Right lobe of liver (tissue), 6 donors: ENCODE measurements around the gene TOMM20L. TPM values are rescaled to one million over a fixed set of nuclear protein-coding genes. Genes with fewer than 3 reads are reported as not detected.

ENCODE experiments used
- ATAC-seq, 4 donors: fragments of 200-7000 bp; cut with Tn5 transposase; one replicate each; pipeline ENCODE4 v1.9.1; 2020; ENCODE audit warnings: mild to moderate bottlenecking in 4 of 4, moderate library complexity in 4 of 4
- DNase-seq, 3 donors: peaks; one replicate each; pipeline ENCODE4 v3.0.0-alpha.2; 2020
- H3K27ac ChIP-seq, 3 donors: fragments of 200-600 bp; one replicate each; pipeline ENCODE4 v1.8.0; 2022
- H3K27me3 ChIP-seq, 2 donors: fragments of 200-600 bp; one replicate each; pipeline ENCODE4 v1.8.0; 2022
- H3K36me3 ChIP-seq, 4 donors: fragments of 200-600 bp; sonication (generic) in 1 of 4; one replicate each; pipeline versions ENCODE4 v1.5.1 to v1.8.0; 2017 to 2022; ENCODE audit warnings: control low read depth in 1 of 4
- H3K4me1 ChIP-seq, 4 donors: fragments of 200-600 bp; sonication (generic) in 1 of 4; one replicate each; pipeline versions ENCODE4 v1.5.1 to v1.8.0; 2017 to 2022; ENCODE audit warnings: control low read depth in 1 of 4
- H3K4me3 ChIP-seq, 3 donors: fragments of 200-600 bp; one replicate each; pipeline ENCODE4 v1.8.0; 2022
- H3K9me3 ChIP-seq, 4 donors: fragments of 200-600 bp; sonication (generic) in 1 of 4; one replicate each; pipeline versions ENCODE4 v1.5.1 to v1.8.0; 2017 to 2022; ENCODE audit warnings: control low read depth in 1 of 4
- POLR2A ChIP-seq: fragments of 450-650 bp; IDR thresholded peaks from one replicate; pipeline ENCODE4 v1.6.1; 2017; ENCODE audit warnings: antibody characterized with exemption, mild to moderate bottlenecking
- WGBS: methylation state at CpG from one replicate; pipeline ENCODE4 v1.1.6; 2018; ENCODE audit warnings: low coverage, low lambda C conversion rate; ENCODE audit not compliant: insufficient coverage; ENCODE audit errors: missing lambda C conversion rate; 5-methylcytosine and 5-hydroxymethylcytosine counted together
- intact Hi-C, 2 donors: fragments of 100-400 bp; cut with DNase I; formaldehyde crosslinking; loops; one replicate each; pipeline versions ENCODE4 v1.11.2 to v1.14.1; 2022
- total RNA-seq, 6 experiments: library from RNA; depleted of rRNA in 2 of 6; stranded (reverse); fragments of >200 nt in 2 of 6; fragmentation: NEBNext Ultra II Directional in 3 of 6; extraction: Animal tissue kit (Norgen Biotek cat#: 25700) in 3 of 6; gene quantifications; one replicate each; pipeline versions ENCODE4 v1.1.0 to v1.2.4, GENCODE V29; 2016 to 2023
- TF ChIP-seq, protein P1 (sequence below), 4 donors: fragments of 200-600 bp in 3 of 4; fragments of 450-650 bp in 1 of 4; IDR thresholded peaks; one replicate each; pipeline versions ENCODE4 v1.5.1 to v1.8.0; 2016 to 2022; ENCODE audit warnings: antibody characterized with exemption in 4 of 4, mild to moderate bottlenecking in 2 of 4
- donor health status: DM: no; HTN: yes; CAD: no.
- donor health status: DM: no; HTN: no; CAD: no.
- donor health status: DM: no; HTN: no; CAD: no.
- donor health status: DM: no; HTN: yes; CAD: no.
- donor health status: DM: no; HTN: yes; CAD: no.

The TOMM20L gene
- total RNA-seq, 6 experiments from 2014 or later = not detected

DNA sequence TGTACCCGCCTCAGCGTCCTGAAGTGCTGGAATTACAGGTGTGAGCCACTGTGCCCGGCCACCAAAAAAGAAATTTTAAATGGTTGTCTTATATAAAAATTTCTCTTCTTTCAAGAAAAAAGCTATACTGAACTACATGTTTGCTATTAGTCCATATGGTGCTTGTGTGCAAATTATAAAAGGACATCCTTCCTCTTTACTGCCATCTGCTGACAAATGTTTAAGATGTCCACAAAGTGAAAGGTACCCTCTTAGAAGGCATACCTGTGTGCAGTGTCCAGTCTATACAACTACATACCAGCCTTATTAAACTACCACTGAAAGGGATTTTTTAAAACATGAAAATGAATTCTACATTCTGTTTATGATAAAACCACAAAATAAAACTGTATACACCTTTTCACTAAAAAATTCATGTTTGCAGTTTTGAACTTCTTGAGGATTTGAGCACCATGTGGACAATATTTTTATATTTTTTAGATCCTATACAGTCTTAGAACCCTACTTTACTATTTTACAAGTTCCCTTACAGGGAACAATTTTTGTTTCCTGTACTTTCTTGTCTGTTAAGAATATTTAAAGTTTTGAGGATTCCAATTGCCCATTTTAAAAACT, 32.8 kb upstream of the TOMM20L start:
- intact Hi-C loops = no loop called here
- Histone ChIP-seq H3K27ac (no peak overlapping the region), H3K27me3 (no peaks in the 10 kb centered on the region), H3K4me1 (no peaks in the 10 kb centered on the region), H3K36me3 (peaks cover 0 to 74% (median 36%) of the 10 kb centered on the region in 4 donors), H3K4me3 (no peak overlapping the region), H3K9me3 (no peaks in the 10 kb centered on the region)
- no peak for TF ChIP-seq POLR2A
- TF ChIP-seq, protein P1, sequence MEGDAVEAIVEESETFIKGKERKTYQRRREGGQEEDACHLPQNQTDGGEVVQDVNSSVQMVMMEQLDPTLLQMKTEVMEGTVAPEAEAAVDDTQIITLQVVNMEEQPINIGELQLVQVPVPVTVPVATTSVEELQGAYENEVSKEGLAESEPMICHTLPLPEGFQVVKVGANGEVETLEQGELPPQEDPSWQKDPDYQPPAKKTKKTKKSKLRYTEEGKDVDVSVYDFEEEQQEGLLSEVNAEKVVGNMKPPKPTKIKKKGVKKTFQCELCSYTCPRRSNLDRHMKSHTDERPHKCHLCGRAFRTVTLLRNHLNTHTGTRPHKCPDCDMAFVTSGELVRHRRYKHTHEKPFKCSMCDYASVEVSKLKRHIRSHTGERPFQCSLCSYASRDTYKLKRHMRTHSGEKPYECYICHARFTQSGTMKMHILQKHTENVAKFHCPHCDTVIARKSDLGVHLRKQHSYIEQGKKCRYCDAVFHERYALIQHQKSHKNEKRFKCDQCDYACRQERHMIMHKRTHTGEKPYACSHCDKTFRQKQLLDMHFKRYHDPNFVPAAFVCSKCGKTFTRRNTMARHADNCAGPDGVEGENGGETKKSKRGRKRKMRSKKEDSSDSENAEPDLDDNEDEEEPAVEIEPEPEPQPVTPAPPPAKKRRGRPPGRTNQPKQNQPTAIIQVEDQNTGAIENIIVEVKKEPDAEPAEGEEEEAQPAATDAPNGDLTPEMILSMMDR (IDR thresholded peaks at IDR 0.05) = peak; percentile 26 to 49 (median 46)
- no peak for DNase-seq
- WGBS = 87% methylated on average over 3 of the region's 3 CpGs
- ATAC-seq = peak; percentile 79 to 86 (median 82)

DNA sequence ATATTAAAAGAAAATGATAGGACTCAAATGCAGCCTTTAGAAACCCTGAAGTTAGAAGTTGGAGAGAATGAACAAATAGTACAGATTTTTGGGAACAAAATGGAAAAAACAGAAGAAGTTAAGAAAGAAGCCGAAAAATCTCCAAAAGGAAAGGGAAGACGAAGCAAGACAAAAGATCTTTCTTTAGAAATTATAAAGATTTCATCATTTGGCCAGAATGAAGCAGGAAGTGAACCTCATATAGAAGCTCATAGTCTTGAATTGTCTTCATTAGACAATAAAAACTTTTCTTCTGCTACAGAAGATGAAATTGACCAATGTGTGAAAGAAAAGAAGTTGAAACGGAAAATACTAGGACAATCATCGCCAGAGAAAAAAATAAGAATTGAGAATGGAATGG, 31.4 kb upstream of the TOMM20L start:
- no peak for DNase-seq
- ATAC-seq = no peak
- intact Hi-C loops = no loop called here
- no peaks in the 10 kb centered on the region for H3K9me3 ChIP-seq
- H3K4me1 ChIP-seq = no peaks in the 10 kb centered on the region
- TF ChIP-seq, protein P1 (IDR thresholded peaks at IDR 0.05) = no peak
- TF ChIP-seq POLR2A = no peak
- H3K4me3 ChIP-seq = no peak overlapping the region
- peaks cover 0 to 80% (median 37%) of the 10 kb centered on the region in 4 donors for H3K36me3 ChIP-seq
- 84% methylated on average over 4 of the region's 4 CpGs for WGBS
- H3K27me3 ChIP-seq = no peaks in the 10 kb centered on the region
- no peak overlapping the region for H3K27ac ChIP-seq

DNA sequence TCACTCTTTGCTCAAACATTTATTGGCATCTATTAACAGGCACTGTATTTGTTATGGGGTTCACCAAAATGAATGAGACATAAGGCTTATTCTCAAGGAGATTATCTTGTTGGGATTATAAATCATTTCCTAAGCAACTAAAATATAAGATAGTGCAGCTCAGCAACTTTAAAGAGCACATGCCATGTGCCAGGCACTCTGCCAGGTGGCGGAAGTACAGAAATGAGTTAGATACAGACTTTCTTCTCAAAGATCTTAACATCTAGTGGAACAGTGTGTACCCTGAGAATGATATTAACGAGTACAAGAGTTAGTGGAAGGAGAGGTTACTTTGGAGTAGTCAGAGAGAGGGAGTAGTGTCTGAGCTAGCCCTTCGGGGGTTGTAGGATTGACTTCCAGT, 28.4 kb upstream of the TOMM20L start:
- Histone ChIP-seq H3K36me3 (peaks cover 0 to 74% (median 34%) of the 10 kb centered on the region in 4 donors), H3K27me3 (no peaks in the 10 kb centered on the region), H3K27ac (no peak overlapping the region), H3K9me3 (no peaks in the 10 kb centered on the region), H3K4me1 (no peaks in the 10 kb centered on the region), H3K4me3 (no peak overlapping the region)
- ATAC-seq = no peak
- DNase-seq = no peak
- intact Hi-C loops = no loop called here
- TF ChIP-seq, protein P1 (IDR thresholded peaks at IDR 0.05) = no peak
- WGBS = 77% methylated on average over 3 of the region's 3 CpGs

DNA sequence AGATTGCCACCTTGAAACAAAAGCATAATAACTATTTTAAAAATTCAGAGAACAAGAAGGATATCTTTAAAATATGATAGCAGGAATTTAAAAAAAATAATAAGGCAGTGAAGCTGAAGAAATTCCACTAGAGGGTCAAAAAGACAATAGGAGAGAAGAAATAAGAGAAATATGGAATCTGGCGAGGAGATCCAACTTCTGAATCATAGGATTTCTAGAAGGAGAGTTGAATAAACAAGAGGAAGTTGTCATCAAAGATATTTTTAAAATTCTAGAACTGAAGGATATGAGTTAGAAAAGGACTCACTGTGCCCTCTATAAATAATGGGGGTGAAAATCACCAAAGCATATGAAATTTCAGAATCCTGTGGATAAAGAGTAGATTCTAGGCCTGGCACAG, 26.8 kb upstream of the TOMM20L start:
- intact Hi-C loops = no loop called here
- TF ChIP-seq POLR2A = no peak
- TF ChIP-seq, protein P1 (IDR thresholded peaks at IDR 0.05) = no peak
- no peak overlapping the region for H3K4me3 ChIP-seq
- no peaks in the 10 kb centered on the region for H3K27me3 ChIP-seq
- DNase-seq (no peak), ATAC-seq (no peak)
- 100% methylated on average over 1 of the region's 1 CpG for WGBS
- H3K4me1 ChIP-seq = no peaks in the 10 kb centered on the region
- peaks cover 0 to 89% (median 36%) of the 10 kb centered on the region in 4 donors for H3K36me3 ChIP-seq
- no peak overlapping the region for H3K27ac ChIP-seq
- no peaks in the 10 kb centered on the region for H3K9me3 ChIP-seq

DNA sequence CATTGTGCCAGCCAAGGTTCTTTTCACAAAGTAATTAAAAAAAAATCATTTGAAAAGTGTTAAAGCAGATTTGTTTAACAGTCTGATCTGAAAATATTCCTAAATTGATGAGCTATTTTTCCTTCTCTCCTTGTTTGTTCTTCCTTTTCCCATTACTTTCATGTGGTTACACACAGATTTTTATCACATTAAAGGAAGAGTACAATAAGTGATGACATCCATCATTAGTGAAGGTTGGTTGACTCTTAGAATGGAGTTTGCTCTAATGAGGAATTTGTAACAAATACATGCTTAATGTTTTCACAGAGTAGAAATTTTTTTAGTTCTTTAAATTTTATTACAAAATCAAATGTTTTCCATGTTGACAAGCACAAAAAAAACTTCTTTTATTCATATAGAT, 18.9 kb upstream of the TOMM20L start:
- ATAC-seq = no peak
- no peaks in the 10 kb centered on the region for H3K27me3 ChIP-seq
- H3K27ac ChIP-seq = no peak overlapping the region
- intact Hi-C loops = no loop called here
- TF ChIP-seq, protein P1 (IDR thresholded peaks at IDR 0.05) = no peak
- no peak for TF ChIP-seq POLR2A
- DNase-seq = no peak
- no peak overlapping the region for H3K4me3 ChIP-seq
- no peaks in the 10 kb centered on the region for H3K9me3 ChIP-seq
- no peaks in the 10 kb centered on the region for H3K4me1 ChIP-seq
- peaks cover 0 to 21% (median 10%) of the 10 kb centered on the region in 4 donors for H3K36me3 ChIP-seq
